Spleen (tissue), 7 donors: ENCODE results near the gene RNLS.

Experiments used
- POLR2A ChIP-seq, 3 donors: fragments of 450-650 bp; IDR thresholded peaks; one replicate each; pipeline ENCODE4 v1.5.1; 2017; ENCODE audit warnings: antibody characterized with exemption in 3 of 3, mild to moderate bottlenecking in 1 of 3
- TF ChIP-seq, protein P1 (sequence below), 11 experiments: fragments of 200-600 bp in 7 of 11; fragments of 450-650 bp in 4 of 11; sonication (generic) in 4 of 11; IDR thresholded peaks in 8 of 11; conservative IDR thresholded peaks in 3 of 11; 1 replicate in 7 of 11; 2 replicates in 4 of 11; pipeline versions ENCODE4 v1.4.0 to v1.8.0; 2016 to 2021; ENCODE audit warnings: antibody characterized with exemption in 11 of 11, inconsistent platforms in 4 of 11, mild to moderate bottlenecking in 1 of 11
- donor health status: DM: no; HTN: no; CAD: no; lungs with moderate emphysema.
- donor health status: DM: no; HTN: no; CAD: no.
- donor health status: DM: no; HTN: no; CAD: no.

DNA sequence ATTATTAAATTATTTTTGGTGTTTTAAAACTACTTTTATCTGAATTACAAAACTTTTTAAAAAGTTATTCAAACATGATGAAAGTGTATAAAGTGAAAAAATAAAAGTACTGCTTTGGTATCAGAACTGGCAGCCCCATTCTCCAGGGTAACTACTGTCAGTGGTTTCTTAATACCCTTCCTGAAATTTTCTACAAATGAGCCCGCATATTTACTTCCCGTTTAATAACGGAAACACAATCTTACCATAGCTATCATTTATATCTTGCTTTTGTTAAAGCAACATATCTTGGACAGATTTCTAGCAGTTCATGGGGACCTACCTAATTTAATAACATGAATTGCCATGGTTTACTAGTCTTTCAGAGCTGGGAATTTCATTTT is 249.9 kb downstream of the RNLS start:
- no peak for TF ChIP-seq POLR2A (IDR thresholded peaks at IDR 0.05)
- TF ChIP-seq, protein P1, sequence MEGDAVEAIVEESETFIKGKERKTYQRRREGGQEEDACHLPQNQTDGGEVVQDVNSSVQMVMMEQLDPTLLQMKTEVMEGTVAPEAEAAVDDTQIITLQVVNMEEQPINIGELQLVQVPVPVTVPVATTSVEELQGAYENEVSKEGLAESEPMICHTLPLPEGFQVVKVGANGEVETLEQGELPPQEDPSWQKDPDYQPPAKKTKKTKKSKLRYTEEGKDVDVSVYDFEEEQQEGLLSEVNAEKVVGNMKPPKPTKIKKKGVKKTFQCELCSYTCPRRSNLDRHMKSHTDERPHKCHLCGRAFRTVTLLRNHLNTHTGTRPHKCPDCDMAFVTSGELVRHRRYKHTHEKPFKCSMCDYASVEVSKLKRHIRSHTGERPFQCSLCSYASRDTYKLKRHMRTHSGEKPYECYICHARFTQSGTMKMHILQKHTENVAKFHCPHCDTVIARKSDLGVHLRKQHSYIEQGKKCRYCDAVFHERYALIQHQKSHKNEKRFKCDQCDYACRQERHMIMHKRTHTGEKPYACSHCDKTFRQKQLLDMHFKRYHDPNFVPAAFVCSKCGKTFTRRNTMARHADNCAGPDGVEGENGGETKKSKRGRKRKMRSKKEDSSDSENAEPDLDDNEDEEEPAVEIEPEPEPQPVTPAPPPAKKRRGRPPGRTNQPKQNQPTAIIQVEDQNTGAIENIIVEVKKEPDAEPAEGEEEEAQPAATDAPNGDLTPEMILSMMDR (IDR thresholded peaks at IDR 0.05 in 8 of 11, conservative IDR thresholded peaks at IDR 0.05 in 3 of 11): no peak
